OCI-LY7 (cell line): ENCODE results near the gene NUP93.

Experiments
- EZH2phosphoT487 ChIP-seq: fragments of 200-600 bp; sonication (generic); IDR thresholded peaks from 2 replicates; pipeline ENCODE4 v1.6.1; 2018; ENCODE audit warnings: low read depth, borderline replicate concordance, mild to moderate bottlenecking, mixed run types, antibody characterized with exemption, low read length, moderate library complexity, mixed read lengths
- TF ChIP-seq, protein P1 (sequence below): fragments of 200-600 bp; sonication (generic); conservative IDR thresholded peaks from 2 replicates; pipeline ENCODE4 v1.5.1; 2014; ENCODE audit warnings: mild to moderate bottlenecking, antibody characterized with exemption, low read length, moderate library complexity, mixed read lengths

DNA sequence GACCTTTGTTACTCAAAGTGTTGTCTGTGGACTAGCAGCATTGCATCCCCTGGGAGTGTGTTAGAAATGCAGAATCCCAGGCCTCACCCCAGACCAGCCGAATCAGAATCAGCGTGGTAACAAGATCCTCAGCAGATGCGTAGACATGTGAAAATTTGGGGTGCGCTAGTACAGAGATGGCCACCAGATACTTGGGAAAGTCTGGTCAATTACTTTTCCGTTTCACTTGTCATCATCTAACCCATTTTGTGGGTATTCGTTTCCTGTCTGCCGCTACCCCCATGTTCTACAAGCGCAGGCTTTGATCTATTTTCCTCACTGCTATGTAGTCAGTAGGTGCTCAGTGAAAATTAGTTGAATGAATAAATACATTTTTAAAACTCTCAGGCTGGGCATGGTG lies 168.9 kb downstream of the NUP93 start:
- TF ChIP-seq, protein P1, sequence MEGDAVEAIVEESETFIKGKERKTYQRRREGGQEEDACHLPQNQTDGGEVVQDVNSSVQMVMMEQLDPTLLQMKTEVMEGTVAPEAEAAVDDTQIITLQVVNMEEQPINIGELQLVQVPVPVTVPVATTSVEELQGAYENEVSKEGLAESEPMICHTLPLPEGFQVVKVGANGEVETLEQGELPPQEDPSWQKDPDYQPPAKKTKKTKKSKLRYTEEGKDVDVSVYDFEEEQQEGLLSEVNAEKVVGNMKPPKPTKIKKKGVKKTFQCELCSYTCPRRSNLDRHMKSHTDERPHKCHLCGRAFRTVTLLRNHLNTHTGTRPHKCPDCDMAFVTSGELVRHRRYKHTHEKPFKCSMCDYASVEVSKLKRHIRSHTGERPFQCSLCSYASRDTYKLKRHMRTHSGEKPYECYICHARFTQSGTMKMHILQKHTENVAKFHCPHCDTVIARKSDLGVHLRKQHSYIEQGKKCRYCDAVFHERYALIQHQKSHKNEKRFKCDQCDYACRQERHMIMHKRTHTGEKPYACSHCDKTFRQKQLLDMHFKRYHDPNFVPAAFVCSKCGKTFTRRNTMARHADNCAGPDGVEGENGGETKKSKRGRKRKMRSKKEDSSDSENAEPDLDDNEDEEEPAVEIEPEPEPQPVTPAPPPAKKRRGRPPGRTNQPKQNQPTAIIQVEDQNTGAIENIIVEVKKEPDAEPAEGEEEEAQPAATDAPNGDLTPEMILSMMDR: no peak
- TF ChIP-seq EZH2phosphoT487: no peak
